Right renal pelvis (tissue), 4 donors: ENCODE data around the gene NRM. TPM values are rescaled to one million over a fixed set of nuclear protein-coding genes. Genes with fewer than 3 reads are reported as not detected.
"Not testable (repeated sequence)": the region's sequence is repeated elsewhere in the genome, so short reads cannot be mapped to it uniquely, and the experiment has no call there.

ENCODE experiments used
- DNase-seq, 4 donors: peaks; one replicate each; pipeline ENCODE4 v3.0.0-alpha.2; 2013; ENCODE audit warnings: low read depth in 4 of 4, low spot score in 3 of 4, missing footprints in 1 of 4
- polyA plus RNA-seq, 4 donors: library from polyadenylated mRNA; unstranded; fragments of 120-200 nt; gene quantifications; one replicate each; pipeline ENCODE4 v1.2.1, GENCODE V29; 2013; ENCODE audit not compliant: insufficient read length in 4 of 4

The NRM gene
- polyA plus RNA-seq, 4 donors, result 37.6 to 39.7 (median 38.2) TPM

GRCh38 chr6:30676660-30677285 is 14.0 kb downstream of the NRM start:
- no peak for DNase-seq

- DNase-seq, result peak; percentile 96 to 98 (median 98)
Measured at GRCh38 chr6:30672445-30673253, 18.1 kb downstream of the NRM start, which contains the start of gene DHX16. DHX16 (minus strand) TSS chr6:30673006; CDS start chr6:30672841, 165 bp downstream.

GRCh38 chr6:30670760-30671527 is 19.8 kb downstream of the NRM start:
- no peak for DNase-seq

- not testable (repeated sequence) for DNase-seq
Measured at GRCh38 chr6:30666300-30666699, 24.5 kb downstream of the NRM start.

- DNase-seq, result no peak
Measured at GRCh38 chr6:30664994-30665767, 25.6 kb downstream of the NRM start.

GRCh38 chr6:30657922-30658321 is 32.9 kb downstream of the NRM start:
- DNase-seq, result not testable (repeated sequence)

GRCh38 chr6:30657454-30657853 is 33.3 kb downstream of the NRM start:
- DNase-seq, result no peak

- no peak for DNase-seq
Measured at GRCh38 chr6:30656513-30656912, 34.3 kb downstream of the NRM start.

GRCh38 chr6:30655743-30656094 is 35.1 kb downstream of the NRM start:
- no peak for DNase-seq

- no peak for DNase-seq
Measured at GRCh38 chr6:30654798-30655742, 35.7 kb downstream of the NRM start.

GRCh38 chr6:30651143-30651542 is 39.6 kb downstream of the NRM start:
- DNase-seq, result no peak

- peak in 3 of 4 donors; percentile 57 to 77 (median 63) for DNase-seq
Measured at GRCh38 chr6:30647242-30648116, 43.3 kb downstream of the NRM start.

GRCh38 chr6:30646450-30647241 is 44.1 kb downstream of the NRM start, which contains the start of gene C6orf136:
C6orf136 (plus strand) TSS chr6:30647133; CDS start chr6:30647232, 99 bp downstream.
- DNase-seq, result peak; percentile 77 to 81 (median 78)

- DNase-seq, result no peak
Measured at GRCh38 chr6:30645989-30646388, 44.8 kb downstream of the NRM start.

GRCh38 chr6:30644769-30645168 is 46.0 kb downstream of the NRM start:
- DNase-seq, result no peak

- no peak for DNase-seq
Measured at GRCh38 chr6:30643656-30644055, 47.1 kb downstream of the NRM start.

- no peak for DNase-seq
Measured at GRCh38 chr6:30641048-30641447, 49.7 kb downstream of the NRM start.

GRCh38 chr6:30640481-30640880 is 50.3 kb downstream of the NRM start:
- no peak for DNase-seq
